ENCODE results near the gene NAA16.
"Not testable (repeated sequence)": the region's sequence is repeated elsewhere in the genome, so short reads cannot be mapped to it uniquely, and the experiment has no call there.

Gene NAA16

DNA sequence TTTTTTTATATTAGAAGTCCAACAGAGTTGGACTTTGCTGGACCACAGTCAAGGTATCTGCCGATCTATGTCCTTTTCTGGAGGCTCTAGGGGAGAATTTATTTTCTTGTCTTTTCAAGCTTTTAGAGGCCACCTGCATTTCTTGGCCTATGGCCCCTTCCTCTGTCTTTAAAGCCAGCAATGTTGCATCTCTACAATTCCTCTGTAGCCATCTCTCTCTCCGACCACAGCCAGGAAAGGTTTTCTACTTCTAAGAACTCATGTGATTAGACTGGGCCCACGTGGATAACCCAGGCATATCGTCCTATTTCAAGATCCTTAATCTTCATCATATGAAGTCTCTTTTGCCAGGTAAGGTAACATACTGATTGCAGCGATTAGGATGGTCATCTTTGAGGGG lies 102.8 kb downstream of the NAA16 start:
- H3K36me3 Mint-ChIP-seq (ENCODE audit: insufficient read depth) = no peaks in the 10 kb centered on the region
- no peaks in the 10 kb centered on the region for H3K9me3 Mint-ChIP-seq
- DNase-seq = no peak
- H3K4me1 Mint-ChIP-seq (ENCODE audit: low read depth in 2 of 2) = no peaks in the 10 kb centered on the region
- no peak overlapping the region for H3K4me3 Mint-ChIP-seq
- no peaks in the 10 kb centered on the region for H3K27me3 Mint-ChIP-seq
- H3K27ac Mint-ChIP-seq = no peak overlapping the region
- no peak for ATAC-seq (replicated peaks)

GRCh38 chr13:41416276-41416675 lies 105.2 kb downstream of the NAA16 start:
- no peaks in the 10 kb centered on the region for H3K4me1 Mint-ChIP-seq (ENCODE audit: low read depth in 2 of 2)

DNA sequence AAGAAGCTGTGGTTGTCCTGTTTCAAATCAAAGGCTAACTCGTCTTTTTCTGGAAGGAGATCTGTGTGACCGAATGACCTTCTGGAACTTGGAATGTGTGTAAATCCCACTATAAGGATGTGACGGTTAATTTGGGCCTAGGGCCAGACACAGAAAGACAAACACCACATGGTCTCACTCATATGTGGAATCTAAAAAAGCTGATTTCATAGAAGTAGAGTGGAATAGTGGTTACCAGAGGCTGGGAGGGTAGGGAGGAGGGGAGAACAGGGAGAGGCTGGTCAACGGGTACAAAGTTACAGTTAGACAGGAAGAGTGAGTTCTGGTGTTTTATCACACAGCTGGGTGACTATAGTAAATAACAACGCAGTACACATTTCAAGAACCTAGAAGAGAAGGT lies 107.0 kb downstream of the NAA16 start:
- no peaks in the 10 kb centered on the region for H3K27me3 Mint-ChIP-seq
- DNase-seq = no peak
- no peaks in the 10 kb centered on the region for H3K36me3 Mint-ChIP-seq (ENCODE audit: insufficient read depth)
- H3K9me3 Mint-ChIP-seq = no peaks in the 10 kb centered on the region
- no peaks in the 10 kb centered on the region for H3K4me1 Mint-ChIP-seq (ENCODE audit: low read depth in 2 of 2)
- no peak overlapping the region for H3K27ac Mint-ChIP-seq
- ATAC-seq (replicated peaks) = no peak
- no peak overlapping the region for H3K4me3 Mint-ChIP-seq

More at GRCh38 chr13:41416276-41416675, 105.2 kb downstream of the NAA16 start:
- ATAC-seq (replicated peaks) (no peak), DNase-seq (no peak)
- Mint-ChIP-seq H3K27me3 (no peaks in the 10 kb centered on the region), H3K27ac (no peak overlapping the region), H3K9me3 (no peaks in the 10 kb centered on the region), H3K4me3 (no peak overlapping the region), H3K36me3 (ENCODE audit: insufficient read depth) (no peaks in the 10 kb centered on the region)

DNA sequence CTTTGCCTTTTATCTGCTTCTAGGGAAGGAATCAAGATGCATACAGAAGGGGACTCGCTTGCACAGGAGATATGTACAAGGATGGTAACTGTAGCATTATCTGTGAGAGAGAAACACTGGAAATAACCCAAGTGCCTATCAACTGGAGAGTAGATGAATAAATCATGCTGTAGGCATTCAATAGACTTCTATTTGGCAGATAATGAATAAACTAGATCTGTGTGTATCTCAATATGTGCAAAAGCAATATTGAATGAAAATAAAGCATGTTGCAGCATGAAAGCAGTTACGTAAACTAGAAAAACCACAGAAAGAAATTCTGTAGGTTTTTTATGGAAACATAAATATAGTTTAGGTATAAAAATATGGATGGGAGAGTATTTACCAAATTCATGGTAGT lies 107.7 kb downstream of the NAA16 start:
- Mint-ChIP-seq H3K9me3 (no peaks in the 10 kb centered on the region), H3K27ac (peak overlapping the region in 1 of 2 donors; percentile 19)

GRCh38 chr13:41419206-41419605 lies 108.1 kb downstream of the NAA16 start:
- Mint-ChIP-seq H3K36me3 (ENCODE audit: insufficient read depth) (no peaks in the 10 kb centered on the region), H3K9me3 (no peaks in the 10 kb centered on the region), H3K4me3 (no peak overlapping the region), H3K27me3 (no peaks in the 10 kb centered on the region), H3K4me1 (ENCODE audit: low read depth in 2 of 2) (no peaks in the 10 kb centered on the region), H3K27ac (peak overlapping the region in 1 of 2 donors; percentile 19)
- DNase-seq (no peak), ATAC-seq (replicated peaks) (no peak)

More for the DNA sequence above, 107.7 kb downstream of the NAA16 start:
- no peak overlapping the region for H3K4me3 Mint-ChIP-seq
- ATAC-seq (replicated peaks) (no peak), DNase-seq (no peak)
- H3K27me3 Mint-ChIP-seq = no peaks in the 10 kb centered on the region
- no peaks in the 10 kb centered on the region for H3K4me1 Mint-ChIP-seq (ENCODE audit: low read depth in 2 of 2)
- H3K36me3 Mint-ChIP-seq (ENCODE audit: insufficient read depth) = no peaks in the 10 kb centered on the region

GRCh38 chr13:41420146-41420545 lies 109.1 kb downstream of the NAA16 start:
- Mint-ChIP-seq H3K27me3 (peaks cover 0 to 2% of the 10 kb centered on the region in 2 donors), H3K4me1 (ENCODE audit: low read depth in 2 of 2) (no peaks in the 10 kb centered on the region), H3K9me3 (no peaks in the 10 kb centered on the region), H3K27ac (no peak overlapping the region), H3K36me3 (ENCODE audit: insufficient read depth) (no peaks in the 10 kb centered on the region), H3K4me3 (no peak overlapping the region)
- DNase-seq (no peak), ATAC-seq (replicated peaks) (no peak)

- not testable (repeated sequence) for H3K36me3 Mint-ChIP-seq (ENCODE audit: insufficient read depth); H3K4me3 Mint-ChIP-seq; DNase-seq; ATAC-seq (replicated peaks); H3K27ac Mint-ChIP-seq; H3K9me3 Mint-ChIP-seq; H3K4me1 Mint-ChIP-seq (ENCODE audit: low read depth in 2 of 2)
- peaks cover 0 to 11% of the 10 kb centered on the region in 2 donors for H3K27me3 Mint-ChIP-seq
These were observed 110.3 kb downstream of the NAA16 start for GRCh38 chr13:41421330-41421729.

DNA sequence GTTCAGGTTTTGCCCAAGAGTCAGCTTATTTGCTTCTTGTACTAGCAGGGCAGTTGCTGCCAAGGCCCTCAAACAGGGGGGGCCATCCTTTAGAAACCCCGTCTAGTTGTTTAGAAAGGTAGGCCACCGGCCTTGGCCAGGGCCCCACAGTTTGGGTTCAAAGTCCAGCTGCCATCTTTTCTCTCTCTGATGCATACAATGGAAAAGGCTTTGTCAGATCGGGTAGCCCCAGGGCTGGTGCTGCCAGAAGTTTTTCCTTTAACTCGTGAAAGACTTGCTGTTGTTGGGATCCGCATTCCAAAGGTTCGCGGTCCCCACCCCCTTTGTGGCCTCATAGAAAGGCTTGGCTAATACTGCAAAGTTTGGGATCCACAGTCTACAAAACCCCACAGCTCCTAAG lies 110.9 kb downstream of the NAA16 start:
- H3K27ac Mint-ChIP-seq; ATAC-seq (replicated peaks); DNase-seq; H3K4me1 Mint-ChIP-seq (ENCODE audit: low read depth in 2 of 2); H3K9me3 Mint-ChIP-seq; H3K36me3 Mint-ChIP-seq (ENCODE audit: insufficient read depth); H3K4me3 Mint-ChIP-seq: not testable (repeated sequence)
- H3K27me3 Mint-ChIP-seq = peaks cover 0 to 11% of the 10 kb centered on the region in 2 donors

- H3K27me3 Mint-ChIP-seq = peaks cover 6 to 20% of the 10 kb centered on the region in 2 donors
- H3K9me3 Mint-ChIP-seq; DNase-seq; H3K36me3 Mint-ChIP-seq (ENCODE audit: insufficient read depth); H3K4me3 Mint-ChIP-seq; ATAC-seq (replicated peaks); H3K27ac Mint-ChIP-seq: not testable (repeated sequence)
- peaks cover 4 to 11% of the 10 kb centered on the region in 2 donors for H3K4me1 Mint-ChIP-seq (ENCODE audit: low read depth in 2 of 2)
These were observed 112.2 kb downstream of the NAA16 start for GRCh38 chr13:41423259-41423658.

GRCh38 chr13:41424675-41425074 lies 113.6 kb downstream of the NAA16 start:
- peaks cover 4 to 12% of the 10 kb centered on the region in 2 donors for H3K4me1 Mint-ChIP-seq (ENCODE audit: low read depth in 2 of 2)
- H3K4me3 Mint-ChIP-seq; H3K9me3 Mint-ChIP-seq; H3K27ac Mint-ChIP-seq; DNase-seq; H3K36me3 Mint-ChIP-seq (ENCODE audit: insufficient read depth); ATAC-seq (replicated peaks): not testable (repeated sequence)
- peaks cover 6 to 20% of the 10 kb centered on the region in 2 donors for H3K27me3 Mint-ChIP-seq

DNA sequence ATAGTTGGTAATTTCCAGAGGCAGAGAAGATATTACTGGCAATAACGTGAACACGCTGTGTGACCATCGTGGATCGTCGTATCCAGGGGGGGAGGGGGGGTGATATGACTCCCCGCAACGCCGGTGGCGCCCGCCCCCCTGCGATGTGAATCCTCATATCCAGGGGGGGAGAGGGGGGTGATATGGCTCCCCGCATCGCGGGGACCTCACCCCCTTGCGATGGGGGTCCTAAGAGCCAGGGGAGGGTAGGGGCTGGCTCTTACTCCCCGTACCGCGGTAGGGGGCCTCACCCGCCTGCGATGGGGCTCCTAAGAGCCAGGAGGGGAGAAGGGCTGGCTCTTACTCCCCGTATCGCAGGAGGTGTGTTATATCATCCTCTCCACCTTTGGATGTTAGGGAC lies 115.0 kb downstream of the NAA16 start:
- H3K36me3 Mint-ChIP-seq (ENCODE audit: insufficient read depth) = no peaks in the 10 kb centered on the region
- ATAC-seq (replicated peaks) (no peak), DNase-seq (no peak)
- peaks cover 4 to 12% of the 10 kb centered on the region in 2 donors for H3K4me1 Mint-ChIP-seq (ENCODE audit: low read depth in 2 of 2)
- no peak overlapping the region for H3K4me3 Mint-ChIP-seq
- H3K27me3 Mint-ChIP-seq = peaks cover 6 to 20% of the 10 kb centered on the region in 2 donors
- H3K27ac Mint-ChIP-seq = no peak overlapping the region
- H3K9me3 Mint-ChIP-seq = no peaks in the 10 kb centered on the region

All from effector memory CD8-positive, alpha-beta T cell (primary cell).